GM12878 (cell line): ENCODE results near the gene GRIN2C. TPM values are rescaled to one million over a fixed set of nuclear protein-coding genes. Genes with fewer than 3 reads are reported as not detected.

Experiments used
- ATAC-seq: fragments of 200-7000 bp; cut with Tn5 transposase; 3 replicates; pipeline ENCODE4 v1.9.1; 2020; ENCODE audit warnings: mild to moderate bottlenecking, moderate library complexity
- BruUV-seq: library from RNA; stranded (reverse); fragments of 400-500 nt; replicated peaks from 2 replicates; lab custom pipeline; 2021; lab: Mats Ljungman, UMichigan
- CTCF ChIA-PET: fragments of 300-600 bp; sonication (Branson Sonifier 250); formaldehyde crosslinking; extraction: SDS; loops from one replicate; lab custom pipeline; 2021; ENCODE audit warnings: inconsistent platforms; lab: Yijun Ruan, JAX
- POLR2A ChIA-PET: fragments of 350-600 bp; formaldehyde crosslinking; extraction: SDS; loops from one replicate; lab custom pipeline; 2021; ENCODE audit warnings: inconsistent platforms; lab: Charles Lee
- RAD21 ChIA-PET: fragments of 300-600 bp; sonication (Branson Sonifier 250); formaldehyde crosslinking; loops from one replicate; lab custom pipeline; 2023; ENCODE audit warnings: antibody characterized with exemption; ENCODE audit not compliant: unreplicated experiment; lab: Charles Lee
- SMC1A ChIA-PET: fragments of 300-600 bp; sonication (Branson Sonifier 250); formaldehyde crosslinking; loops from one replicate; lab custom pipeline; 2023; ENCODE audit not compliant: unreplicated experiment, uncharacterized antibody; lab: Charles Lee
- DNase-seq: peaks from one replicate; pipeline ENCODE4 v3.0.0-alpha.2; 2011; ENCODE audit warnings: low read depth, low spot score
- FAIRE-seq: peaks from 3 replicates; lab custom pipeline; 2011; peaks lifted over from hg19 to GRCh38; lab: Jason Lieb, UNC
- H2AFZ ChIP-seq: 2 replicates; pipeline ENCODE4 v1.6.0; 2011; ENCODE audit warnings: low read depth, low read length, control low read depth; ENCODE audit not compliant: control insufficient read depth
- H3K27ac ChIP-seq: 2 replicates; pipeline ENCODE4 v1.5.1; 2011; ENCODE audit warnings: control low read depth; ENCODE audit not compliant: control insufficient read depth, insufficient read depth
- H3K27me3 ChIP-seq, 2 experiments: replicated peaks in 1 of 2; 2 replicates each; pipeline versions ENCODE4 v1.6.0 to v1.6.1; 2011; ENCODE audit warnings: low read length in 1 of 2; ENCODE audit not compliant: control insufficient read depth in 2 of 2, insufficient read depth in 2 of 2
- H3K36me3 ChIP-seq, 2 experiments: 2 replicates each; pipeline ENCODE4 v1.5.1; 2011; ENCODE audit warnings: low read length in 1 of 2; ENCODE audit not compliant: control insufficient read depth in 2 of 2, insufficient read depth in 2 of 2
- H3K4me1 ChIP-seq: 2 replicates; pipeline ENCODE4 v1.6.1; 2011; ENCODE audit warnings: mild to moderate bottlenecking, low read length, moderate library complexity, mixed read lengths; ENCODE audit not compliant: control insufficient read depth, insufficient read depth
- H3K4me2 ChIP-seq: 2 replicates; pipeline ENCODE4 v1.6.0; 2011; ENCODE audit warnings: control low read depth; ENCODE audit not compliant: control insufficient read depth, insufficient read depth
- H3K4me3 ChIP-seq: fragments of 200-600 bp; sonication (generic); 2 replicates; pipeline ENCODE4 v1.5.1; 2016
- H3K79me2 ChIP-seq: 2 replicates; pipeline ENCODE4 v1.6.0; 2011; ENCODE audit warnings: low read length; ENCODE audit not compliant: control insufficient read depth, insufficient read depth
- H3K9ac ChIP-seq: 2 replicates; pipeline ENCODE4 v1.8.0; 2011; ENCODE audit warnings: low read length, control low read depth, mixed read lengths; ENCODE audit not compliant: control insufficient read depth, insufficient read depth
- H3K9me3 ChIP-seq: replicated peaks from 3 replicates; pipeline ENCODE4 v1.5.1; 2011; ENCODE audit warnings: mild to moderate bottlenecking, low read length; ENCODE audit not compliant: control insufficient read depth, insufficient read depth
- H4K20me1 ChIP-seq: 2 replicates; pipeline ENCODE4 v1.6.0; 2011; ENCODE audit not compliant: control insufficient read depth, insufficient read depth
- CUX1 ChIP-seq: IDR thresholded peaks from 2 replicates; pipeline ENCODE4 v1.6.1; 2012; ENCODE audit warnings: improper control_type of control experiment, low read depth, low read length; ENCODE audit not compliant: insufficient replicate concordance
- EGR1 ChIP-seq, 2 experiments: IDR thresholded peaks; 1 replicate in 1 of 2; 2 replicates in 1 of 2; pipeline ENCODE4 v1.6.1; 2011 to 2012; ENCODE audit warnings: low read depth in 2 of 2, low read length in 2 of 2, borderline replicate concordance in 1 of 2, mild to moderate bottlenecking in 1 of 2, moderate library complexity in 1 of 2
- EZH2 ChIP-seq: IDR thresholded peaks from 2 replicates; pipeline ENCODE4 v1.6.1; 2012; ENCODE audit warnings: low read depth, mild to moderate bottlenecking, control low read depth, inconsistent platforms, low read length, borderline replicate concordance; ENCODE audit not compliant: control insufficient read depth
- HDAC6 ChIP-seq: fragments of 200-600 bp; sonication (generic); IDR thresholded peaks from one replicate; pipeline ENCODE4 v1.8.0; 2017; ENCODE audit warnings: antibody characterized with exemption; ENCODE audit not compliant: unreplicated experiment
- NFIC ChIP-seq: IDR thresholded peaks from 2 replicates; pipeline ENCODE4 v1.6.1; 2012; ENCODE audit warnings: low read depth, mild to moderate bottlenecking, inconsistent platforms, low read length, moderate library complexity
- RELB ChIP-seq: fragments of 450-650 bp; IDR thresholded peaks from 2 replicates; pipeline ENCODE4 v1.6.1; 2017; ENCODE audit warnings: low read depth, mild to moderate bottlenecking, moderate library complexity
- SIN3A ChIP-seq: IDR thresholded peaks from 2 replicates; pipeline ENCODE4 v1.6.1; 2012; ENCODE audit warnings: low read depth, low read length, improper control_type of control experiment
- SMAD1 ChIP-seq: fragments of 450-650 bp; IDR thresholded peaks from 2 replicates; pipeline ENCODE4 v1.6.1; 2018; ENCODE audit warnings: mild to moderate bottlenecking, low read depth; ENCODE audit not compliant: partially characterized antibody
- SMC3 ChIP-seq: IDR thresholded peaks from 2 replicates; pipeline ENCODE4 v1.6.1; 2011; ENCODE audit warnings: low read length, improper control_type of control experiment, borderline replicate concordance
- SP1 ChIP-seq: IDR thresholded peaks from one replicate; pipeline ENCODE4 v1.6.1; 2011; ENCODE audit warnings: low read depth, low read length
- YY1 ChIP-seq: IDR thresholded peaks from 2 replicates; pipeline ENCODE4 v1.6.1; 2011; ENCODE audit warnings: low read depth, mild to moderate bottlenecking, low read length
- WGBS: methylation state at CpG from one replicate; pipeline ENCODE4 v1.1.6; 2016; ENCODE audit warnings: low lambda C conversion rate; ENCODE audit not compliant: insufficient replicate concordance, insufficient coverage; ENCODE audit errors: missing lambda C conversion rate; 5-methylcytosine and 5-hydroxymethylcytosine counted together
- in situ Hi-C: fragments of 300-500 bp; cut with MboI; formaldehyde crosslinking; loops from 9 replicates; pipeline ENCODE4 v1.14.3; 2018; ENCODE audit warnings: mixed read lengths
- intact Hi-C: fragments of 100-400 bp; cut with micrococcal nuclease; formaldehyde crosslinking; loops from one replicate; pipeline ENCODE4 v1.14.2; 2022; ENCODE audit not compliant: unreplicated experiment
- polyA plus RNA-seq, 11 experiments: library from polyadenylated mRNA; depleted of rRNA in 4 of 11; unstranded in 6 of 11; stranded (reverse) in 5 of 11; fragments of >200 nt; fragmentation: Nextera tagmentation in 4 of 11; fragmentation: Illumina TruSeq in 1 of 11; extraction: Ambion mirVana in 4 of 11; extraction: Trizol in 1 of 11; gene quantifications; 1 replicate in 1 of 11; 2 replicates in 10 of 11; pipeline versions ENCODE4 v1.2.1 to v1.2.3, GENCODE V29; 2011 to 2016; ENCODE audit warnings: inconsistent platforms in 2 of 11, missing spikeins in 2 of 11, low read depth in 1 of 11
- total RNA-seq, 4 experiments: library from RNA; depleted of rRNA in 3 of 4; stranded (reverse); fragments of >200 nt in 3 of 4; fragmentation: Illumina TruSeq in 1 of 4; extraction: Trizol in 1 of 4; gene quantifications; 2 replicates each; pipeline versions ENCODE4 v1.2.1 to v1.2.3, GENCODE V29; 2013 to 2021
- TF ChIP-seq, protein P1 (sequence below): fragments of 450-650 bp; IDR thresholded peaks from 2 replicates; pipeline ENCODE4 v1.6.1; 2014; ENCODE audit warnings: mild to moderate bottlenecking

The GRIN2C gene
- total and polyA plus RNA-seq, 10 of the 15 experiments (the other 5 are each of a cell fraction or from before 2014, with no cell fraction given), result 0.01 to 0.20 (median 0.11) TPM; not detected in 2

DNA sequence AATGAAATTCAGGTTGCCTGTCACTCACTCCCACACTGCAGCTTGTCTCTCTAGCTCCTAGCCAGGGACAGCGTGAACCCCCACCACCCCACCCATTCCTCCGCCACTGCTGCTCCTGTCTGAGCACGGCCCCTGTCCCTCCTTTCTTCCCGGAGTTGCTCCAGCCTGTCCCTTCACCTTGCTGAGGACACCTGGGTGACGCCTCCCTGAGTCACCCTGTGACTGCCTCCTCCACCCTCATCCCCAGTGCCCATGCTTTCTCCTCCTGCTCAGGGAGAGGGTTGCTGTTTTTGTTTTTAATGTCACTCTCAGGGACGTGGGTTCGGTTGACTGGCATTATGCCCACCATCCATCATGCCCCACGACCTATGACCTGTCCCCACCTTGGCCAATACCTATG lies 57.8 kb downstream of the GRIN2C start:
- WGBS, result 76% methylated on average over 8 of the region's 8 CpGs
- ChIA-PET SMC1A (no interaction called here), CTCF (interaction anchor here (0.5 to 1.2 kb wide), 2 partner anchors 11 to 293 kb away, joined by 3 to 9 read pairs; no protein-coding TSS in a partner anchor), RAD21 (no interaction called here), POLR2A (no interaction called here)
- in situ Hi-C loops (no loop called here), intact Hi-C loops (no loop called here)
- ATAC-seq, result no peak
- Histone ChIP-seq H3K9ac (no peak overlapping the region), H3K27me3 (no peaks in the 10 kb centered on the region), H3K4me1 (no peaks in the 10 kb centered on the region), H3K9me3 (no peaks in the 10 kb centered on the region), H3K4me3 (no peak overlapping the region), H3K79me2 (no peaks in the 10 kb centered on the region), H3K27ac (no peak overlapping the region), H3K36me3 (peaks cover 0 to 4% of the 10 kb centered on the region in 2 experiments; a peak in 3 of 4 replicates), H3K4me2 (no peak overlapping the region), H4K20me1 (no peaks in the 10 kb centered on the region), H2AFZ (no peak overlapping the region)
- no peak for DNase-seq
- TF ChIP-seq SIN3A (no peak), SP1 (no peak), SMAD1 (no peak), CUX1 (no peak), YY1 (no peak), SMC3 (no peak), EGR1 (IDR thresholded peaks at IDR 0.05; ENCODE audit: borderline replicate concordance in 1 of 2, low read depth in 2 of 2, low read length in 2 of 2) (no peak), EZH2 (no peak), HDAC6 (no peak), RELB (no peak), NFIC (no peak)
- TF ChIP-seq, protein P1, sequence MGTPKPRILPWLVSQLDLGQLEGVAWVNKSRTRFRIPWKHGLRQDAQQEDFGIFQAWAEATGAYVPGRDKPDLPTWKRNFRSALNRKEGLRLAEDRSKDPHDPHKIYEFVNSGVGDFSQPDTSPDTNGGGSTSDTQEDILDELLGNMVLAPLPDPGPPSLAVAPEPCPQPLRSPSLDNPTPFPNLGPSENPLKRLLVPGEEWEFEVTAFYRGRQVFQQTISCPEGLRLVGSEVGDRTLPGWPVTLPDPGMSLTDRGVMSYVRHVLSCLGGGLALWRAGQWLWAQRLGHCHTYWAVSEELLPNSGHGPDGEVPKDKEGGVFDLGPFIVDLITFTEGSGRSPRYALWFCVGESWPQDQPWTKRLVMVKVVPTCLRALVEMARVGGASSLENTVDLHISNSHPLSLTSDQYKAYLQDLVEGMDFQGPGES, result no peak
- FAIRE-seq, result no peak
- BruUV-seq, result no TSS peak
